Stimulated activated CD8-positive, alpha-beta memory T cell treated with anti-CD3 and anti-CD28 coated beads, Interleukin-12 subunit alpha, Interleukin-12 subunit beta, amount 100 ng/mL, for 24 hours (primary cell): ENCODE measurements around the gene RENBP.

ENCODE experiments used
- DNase-seq: peaks from one replicate; pipeline ENCODE4 v3.0.0-alpha.2; 2020; ENCODE audit errors: extremely low read depth

The RENBP gene

GRCh38 chrX:153888344-153888743 lies 56.1 kb downstream of the RENBP start:
- no peak for DNase-seq

- DNase-seq: no peak
Measured at GRCh38 chrX:153887385-153887784, 57.1 kb downstream of the RENBP start.

GRCh38 chrX:153886915-153887314 lies 57.5 kb downstream of the RENBP start:
- DNase-seq: no peak

GRCh38 chrX:153885968-153886903 lies 58.2 kb downstream of the RENBP start, which contains the start of gene L1CAM:
Gene L1CAM, minus strand, starts transcription at chrX:153886173. Its CDS starts 10,337 bp downstream, at chrX:153875836.
- no peak for DNase-seq
